Testis (tissue), 2 donors: ENCODE measurements around the gene EPB42.

Source experiments
- CTCF ChIP-seq, 3 experiments: fragments of 450-650 bp in 2 of 3; fragments of 200-600 bp in 1 of 3; sonication (generic) in 1 of 3; IDR thresholded peaks; one replicate each; pipeline ENCODE4 v1.5.1; 2016 to 2019; ENCODE audit warnings: antibody characterized with exemption in 3 of 3, mild to moderate bottlenecking in 2 of 3, moderate library complexity in 1 of 3
- POLR2A ChIP-seq: fragments of 450-650 bp; IDR thresholded peaks from one replicate; pipeline ENCODE4 v1.6.1; 2017; ENCODE audit warnings: antibody characterized with exemption, mild to moderate bottlenecking, moderate library complexity

DNA sequence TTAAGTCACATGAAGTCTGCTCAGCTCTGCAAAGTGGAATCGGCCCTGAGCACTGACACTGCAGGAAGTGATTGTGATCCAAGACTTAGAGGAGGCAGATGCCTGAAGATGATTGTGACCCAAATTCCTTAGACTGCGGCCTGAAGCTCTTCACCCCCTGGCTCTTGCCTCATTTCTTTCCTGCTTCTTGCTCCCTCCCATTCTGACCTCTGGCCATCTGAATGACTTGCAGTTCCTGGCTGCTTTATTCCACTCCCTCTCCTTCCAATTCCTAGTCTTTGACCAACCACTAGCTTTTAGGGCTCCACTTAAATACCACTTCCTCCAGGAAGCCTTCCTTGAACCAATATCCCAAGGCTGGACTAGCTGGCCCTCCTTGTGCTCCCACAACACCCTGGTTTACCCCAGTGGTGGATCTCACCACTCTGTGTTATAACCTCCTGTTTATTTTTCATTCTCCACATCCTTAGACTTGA, 9.9 kb upstream of the EPB42 start:
- TF ChIP-seq CTCF (IDR thresholded peaks at IDR 0.05) (no peak), POLR2A (no peak)
